ENCODE data around the gene FCSK. TPM values are rescaled to one million over a fixed set of nuclear protein-coding genes. Genes with fewer than 3 reads are reported as not detected.
A peak's percentile ranks its signal among the peaks of the same experiment; 100 is the strongest.

FCSK gene
- total and polyA plus RNA-seq, 10 of the 15 experiments (the other 5 are each of a cell fraction or from before 2014, with no cell fraction given) = 0.60 to 17.6 (median 7.4) TPM

GRCh38 chr16:70476272-70477020, 22.1 kb downstream of the FCSK start (continued):
- TF ChIP-seq, protein P1, sequence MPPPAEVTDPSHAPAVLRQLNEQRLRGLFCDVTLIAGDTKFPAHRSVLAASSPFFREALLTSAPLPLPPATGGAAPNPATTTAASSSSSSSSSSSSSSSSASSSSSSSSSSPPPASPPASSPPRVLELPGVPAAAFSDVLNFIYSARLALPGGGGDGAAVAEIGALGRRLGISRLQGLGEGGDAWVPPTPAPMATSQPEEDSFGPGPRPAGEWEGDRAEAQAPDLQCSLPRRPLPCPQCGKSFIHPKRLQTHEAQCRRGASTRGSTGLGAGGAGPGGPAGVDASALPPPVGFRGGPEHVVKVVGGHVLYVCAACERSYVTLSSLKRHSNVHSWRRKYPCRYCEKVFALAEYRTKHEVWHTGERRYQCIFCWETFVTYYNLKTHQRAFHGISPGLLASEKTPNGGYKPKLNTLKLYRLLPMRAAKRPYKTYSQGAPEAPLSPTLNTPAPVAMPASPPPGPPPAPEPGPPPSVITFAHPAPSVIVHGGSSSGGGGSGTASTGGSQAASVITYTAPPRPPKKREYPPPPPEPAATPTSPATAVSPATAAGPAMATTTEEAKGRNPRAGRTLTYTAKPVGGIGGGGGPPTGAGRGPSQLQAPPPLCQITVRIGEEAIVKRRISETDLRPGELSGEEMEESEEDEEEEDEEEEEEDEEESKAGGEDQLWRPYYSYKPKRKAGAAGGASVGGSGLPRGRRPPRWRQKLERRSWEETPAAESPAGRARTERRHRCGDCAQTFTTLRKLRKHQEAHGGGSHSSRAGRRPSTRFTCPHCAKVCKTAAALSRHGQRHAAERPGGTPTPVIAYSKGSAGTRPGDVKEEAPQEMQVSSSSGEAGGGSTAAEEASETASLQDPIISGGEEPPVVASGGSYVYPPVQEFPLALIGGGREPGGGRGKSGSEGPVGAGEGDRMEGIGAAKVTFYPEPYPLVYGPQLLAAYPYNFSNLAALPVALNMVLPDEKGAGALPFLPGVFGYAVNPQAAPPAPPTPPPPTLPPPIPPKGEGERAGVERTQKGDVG (CRISPR knock-in tag; IDR thresholded peaks at IDR 0.05) = no peak
- TF ChIP-seq CUX1 (IDR thresholded peaks at IDR 0.05; ENCODE audit: insufficient replicate concordance, low read depth, low read length) (peak; percentile 88), IRF4 (IDR thresholded peaks at IDR 0.05; ENCODE audit: low read depth, low read length) (peak; percentile 94), JUNB (IDR thresholded peaks at IDR 0.05) (peak; percentile 97), SMARCA5 (IDR thresholded peaks at IDR 0.05) (peak; percentile 78), HCFC1 (IDR thresholded peaks at IDR 0.05; ENCODE audit: low read length) (no peak), SMC3 (IDR thresholded peaks at IDR 0.05; ENCODE audit: borderline replicate concordance, low read length) (peak; percentile 27; the same call in 1 of the 2 replicates), BCLAF1 (IDR thresholded peaks at IDR 0.05) (no peak), RUNX3 (IDR thresholded peaks at IDR 0.05; ENCODE audit: low read length) (peak; percentile 86), RAD21 (IDR thresholded peaks at IDR 0.05; ENCODE audit: insufficient read depth, low read depth, low read length) (no peak), BCL3 (IDR thresholded peaks at IDR 0.05; ENCODE audit: borderline replicate concordance, insufficient read depth, low read depth, low read length, poor library complexity, severe bottlenecking) (peak; percentile 31), ATF3 (IDR thresholded peaks at IDR 0.05; ENCODE audit: borderline replicate concordance, extremely low read depth, low read depth, low read length) (no peak)
- TF ChIP-seq, protein P2, sequence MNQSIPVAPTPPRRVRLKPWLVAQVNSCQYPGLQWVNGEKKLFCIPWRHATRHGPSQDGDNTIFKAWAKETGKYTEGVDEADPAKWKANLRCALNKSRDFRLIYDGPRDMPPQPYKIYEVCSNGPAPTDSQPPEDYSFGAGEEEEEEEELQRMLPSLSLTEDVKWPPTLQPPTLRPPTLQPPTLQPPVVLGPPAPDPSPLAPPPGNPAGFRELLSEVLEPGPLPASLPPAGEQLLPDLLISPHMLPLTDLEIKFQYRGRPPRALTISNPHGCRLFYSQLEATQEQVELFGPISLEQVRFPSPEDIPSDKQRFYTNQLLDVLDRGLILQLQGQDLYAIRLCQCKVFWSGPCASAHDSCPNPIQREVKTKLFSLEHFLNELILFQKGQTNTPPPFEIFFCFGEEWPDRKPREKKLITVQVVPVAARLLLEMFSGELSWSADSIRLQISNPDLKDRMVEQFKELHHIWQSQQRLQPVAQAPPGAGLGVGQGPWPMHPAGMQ (IDR thresholded peaks at IDR 0.05; ENCODE audit: borderline replicate concordance) = no peak
